ENCODE results near the gene BRD3OS. TPM values are rescaled to one million over a fixed set of nuclear protein-coding genes. Genes with fewer than 3 reads are reported as not detected.

The BRD3OS gene
- total and polyA plus RNA-seq, 2 donors (not counting 3 experiments of a cell fraction or from before 2014, with no cell fraction given), result 11.9 to 15.4 TPM

DNA sequence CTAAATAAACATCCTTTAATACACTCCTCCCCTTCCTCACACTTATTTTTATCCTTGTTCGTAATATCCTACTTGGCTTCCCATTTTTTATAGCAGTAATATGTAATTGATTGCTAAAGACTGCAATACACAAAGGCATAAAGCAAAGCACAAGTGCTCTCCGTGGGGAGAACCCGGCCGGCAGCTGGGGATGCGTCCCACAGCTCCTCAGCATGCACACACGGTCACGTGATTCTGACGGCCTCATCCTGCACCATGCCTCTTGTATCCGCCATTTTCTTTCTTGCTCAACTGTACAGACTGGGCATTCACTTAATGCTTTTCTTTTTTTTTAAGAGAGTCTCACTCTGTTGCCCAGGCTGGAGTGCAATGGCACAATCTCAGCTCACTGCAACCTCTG is 2.8 kb downstream of the BRD3OS start:
- H3K4me1 ChIP-seq (ENCODE audit: control insufficient read depth, extremely low read depth, insufficient read depth, low read length), result peaks cover 5% of the 10 kb centered on the region
- dilution Hi-C loops (cut with MboI; ENCODE audit: extremely low pct_ligation_motif_present, low sequenced_read_pairs), result no loop called here
- H3K9ac ChIP-seq (replicated peaks; ENCODE audit: extremely low read depth, insufficient read depth, low read length), result no peak overlapping the region
- H3K9me1 ChIP-seq (replicated peaks; ENCODE audit: control insufficient read depth, extremely low read depth, insufficient read depth, low read length), result no peaks in the 10 kb centered on the region
- POLR2A ChIA-PET, result no interaction called here
- H3K36me3 ChIP-seq (ENCODE audit: control insufficient read depth in 2 of 2, extremely low read depth in 1 of 2, insufficient read depth in 2 of 2, low read length in 2 of 2), result peaks cover 6 to 8% of the 10 kb centered on the region in 2 experiments
- H3K4me2 ChIP-seq (ENCODE audit: insufficient read depth, low read length), result no peak overlapping the region
- no peaks in the 10 kb centered on the region for H3K9me3 ChIP-seq (replicated peaks; ENCODE audit: control insufficient read depth, insufficient read depth, low read length)
- H4K20me1 ChIP-seq (replicated peaks; ENCODE audit: control insufficient read depth, extremely low read depth, insufficient read depth, low read length), result no peaks in the 10 kb centered on the region
- no peaks in the 10 kb centered on the region for H3K79me2 ChIP-seq (ENCODE audit: control insufficient read depth, insufficient read depth, low read length)
- DNase-seq (ENCODE audit: low read depth, low spot score) (no peak), FAIRE-seq (no peak)
- intact Hi-C loops (cut with micrococcal nuclease), result no loop called here
- H2AFZ ChIP-seq (ENCODE audit: low read depth, low read length), result no peak overlapping the region
- H3K4me3 ChIP-seq (replicated peaks in 1 of 3; ENCODE audit: insufficient read depth in 1 of 3, low read depth in 1 of 3, low read length in 3 of 3), result no peak overlapping the region
- H3K27ac ChIP-seq (ENCODE audit: insufficient read depth, low read depth, low read length), result no peak overlapping the region
- no TSS peak for BruUV-seq (replicated peaks)
- H3K27me3 ChIP-seq (ENCODE audit: control insufficient read depth in 2 of 2, insufficient read depth in 2 of 2, low read length in 2 of 2), result no peaks in the 10 kb centered on the region
- TF ChIP-seq EZH2 (IDR thresholded peaks at IDR 0.05; ENCODE audit: borderline replicate concordance, low read depth, low read length, severe bottlenecking), result no peak
- no peak for TF ChIP-seq JUN (IDR thresholded peaks at IDR 0.05; ENCODE audit: borderline replicate concordance, insufficient read depth, insufficient read length, low read depth)
- no peak for TF ChIP-seq GATA2 (IDR thresholded peaks at IDR 0.05; ENCODE audit: insufficient read depth, insufficient read length, low read depth, low read length)
- TF ChIP-seq, protein P1, sequence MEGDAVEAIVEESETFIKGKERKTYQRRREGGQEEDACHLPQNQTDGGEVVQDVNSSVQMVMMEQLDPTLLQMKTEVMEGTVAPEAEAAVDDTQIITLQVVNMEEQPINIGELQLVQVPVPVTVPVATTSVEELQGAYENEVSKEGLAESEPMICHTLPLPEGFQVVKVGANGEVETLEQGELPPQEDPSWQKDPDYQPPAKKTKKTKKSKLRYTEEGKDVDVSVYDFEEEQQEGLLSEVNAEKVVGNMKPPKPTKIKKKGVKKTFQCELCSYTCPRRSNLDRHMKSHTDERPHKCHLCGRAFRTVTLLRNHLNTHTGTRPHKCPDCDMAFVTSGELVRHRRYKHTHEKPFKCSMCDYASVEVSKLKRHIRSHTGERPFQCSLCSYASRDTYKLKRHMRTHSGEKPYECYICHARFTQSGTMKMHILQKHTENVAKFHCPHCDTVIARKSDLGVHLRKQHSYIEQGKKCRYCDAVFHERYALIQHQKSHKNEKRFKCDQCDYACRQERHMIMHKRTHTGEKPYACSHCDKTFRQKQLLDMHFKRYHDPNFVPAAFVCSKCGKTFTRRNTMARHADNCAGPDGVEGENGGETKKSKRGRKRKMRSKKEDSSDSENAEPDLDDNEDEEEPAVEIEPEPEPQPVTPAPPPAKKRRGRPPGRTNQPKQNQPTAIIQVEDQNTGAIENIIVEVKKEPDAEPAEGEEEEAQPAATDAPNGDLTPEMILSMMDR (IDR thresholded peaks at IDR 0.05; ENCODE audit: extremely low read depth in 1 of 2, insufficient read depth in 1 of 2, low read depth in 1 of 2, low read length in 2 of 2), result no peak
- no peak for TF ChIP-seq POLR2A (IDR thresholded peaks at IDR 0.05; ENCODE audit: low read depth, low read length)
- CTCF ChIA-PET, result no interaction called here

DNA sequence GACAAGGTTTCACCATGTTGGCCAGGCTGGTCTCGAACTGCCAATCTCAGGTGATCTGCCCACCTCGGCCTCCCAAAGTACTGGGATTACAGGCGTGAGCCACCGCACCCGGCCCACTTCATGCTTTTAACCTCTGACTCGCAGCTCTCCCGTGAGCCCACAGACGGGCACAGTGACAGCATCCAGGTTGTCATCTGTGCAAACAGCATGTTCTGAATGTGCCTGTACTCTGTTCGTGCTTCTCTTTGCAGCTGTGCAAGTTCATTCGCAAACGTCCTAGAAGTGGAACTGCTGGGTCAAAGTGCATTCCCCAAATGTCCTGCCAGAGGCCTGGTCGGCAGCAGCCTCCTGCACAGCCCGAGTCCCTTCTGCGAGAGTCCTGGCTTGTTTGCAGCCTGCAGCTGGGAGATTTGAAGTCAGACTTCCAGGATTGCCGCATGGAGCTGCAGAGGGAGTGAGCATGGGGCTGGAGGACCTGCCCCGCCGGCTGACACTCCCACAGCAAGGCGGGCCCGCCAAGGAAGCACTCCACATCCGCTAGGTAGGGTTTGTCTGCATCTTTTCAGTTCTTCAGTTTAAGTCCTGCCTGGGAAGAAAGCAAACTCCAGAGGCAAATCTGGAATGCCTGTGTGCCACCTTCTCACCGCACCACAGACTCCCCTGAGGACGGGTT is 3.4 kb downstream of the BRD3OS start:
- DNase-seq (ENCODE audit: low read depth, low spot score) (no peak), FAIRE-seq (no peak)
- no peak overlapping the region for H3K9ac ChIP-seq (replicated peaks; ENCODE audit: extremely low read depth, insufficient read depth, low read length)
- ChIA-PET POLR2A (no interaction called here), CTCF (no interaction called here)
- H3K79me2 ChIP-seq (ENCODE audit: control insufficient read depth, insufficient read depth, low read length), result no peaks in the 10 kb centered on the region
- H4K20me1 ChIP-seq (replicated peaks; ENCODE audit: control insufficient read depth, extremely low read depth, insufficient read depth, low read length), result no peaks in the 10 kb centered on the region
- H3K4me3 ChIP-seq (replicated peaks in 1 of 3; ENCODE audit: insufficient read depth in 1 of 3, low read depth in 1 of 3, low read length in 3 of 3), result no peak overlapping the region
- dilution Hi-C loops (cut with MboI; ENCODE audit: extremely low pct_ligation_motif_present, low sequenced_read_pairs), result no loop called here
- peaks cover 6 to 11% of the 10 kb centered on the region in 2 experiments for H3K36me3 ChIP-seq (ENCODE audit: control insufficient read depth in 2 of 2, extremely low read depth in 1 of 2, insufficient read depth in 2 of 2, low read length in 2 of 2)
- H3K9me1 ChIP-seq (replicated peaks; ENCODE audit: control insufficient read depth, extremely low read depth, insufficient read depth, low read length), result no peaks in the 10 kb centered on the region
- intact Hi-C loops (cut with micrococcal nuclease), result no loop called here
- TF ChIP-seq MYC (IDR thresholded peaks at IDR 0.05; ENCODE audit: low read depth, low read length) (no peak), EZH2 (IDR thresholded peaks at IDR 0.05; ENCODE audit: borderline replicate concordance, low read depth, low read length, severe bottlenecking) (no peak), FOS (IDR thresholded peaks at IDR 0.05; ENCODE audit: borderline replicate concordance, insufficient read depth, low read length) (no peak)
- TF ChIP-seq, protein P1 (IDR thresholded peaks at IDR 0.05; ENCODE audit: extremely low read depth in 1 of 2, insufficient read depth in 1 of 2, low read depth in 1 of 2, low read length in 2 of 2), result no peak
- no TSS peak for BruUV-seq (replicated peaks)
- H3K4me1 ChIP-seq (ENCODE audit: control insufficient read depth, extremely low read depth, insufficient read depth, low read length), result peaks cover 5% of the 10 kb centered on the region
- H3K4me2 ChIP-seq (ENCODE audit: insufficient read depth, low read length), result no peak overlapping the region
- no peak overlapping the region for H2AFZ ChIP-seq (ENCODE audit: low read depth, low read length)
- H3K27ac ChIP-seq (ENCODE audit: insufficient read depth, low read depth, low read length), result no peak overlapping the region
- H3K9me3 ChIP-seq (replicated peaks; ENCODE audit: control insufficient read depth, insufficient read depth, low read length), result no peaks in the 10 kb centered on the region
- no peaks in the 10 kb centered on the region for H3K27me3 ChIP-seq (ENCODE audit: control insufficient read depth in 2 of 2, insufficient read depth in 2 of 2, low read length in 2 of 2)
